LNCAP (cell line): ENCODE measurements around the gene CFL1.

Experiments used
- TF ChIP-seq, protein P1 (sequence below): fragments of 450-650 bp; IDR thresholded peaks from 2 replicates; pipeline ENCODE4 v1.5.1; 2017; ENCODE audit warnings: mild to moderate bottlenecking

Gene CFL1

GRCh38 chr11:65898656-65899355 lies 40.8 kb upstream of the CFL1 start:
- TF ChIP-seq, protein P1, sequence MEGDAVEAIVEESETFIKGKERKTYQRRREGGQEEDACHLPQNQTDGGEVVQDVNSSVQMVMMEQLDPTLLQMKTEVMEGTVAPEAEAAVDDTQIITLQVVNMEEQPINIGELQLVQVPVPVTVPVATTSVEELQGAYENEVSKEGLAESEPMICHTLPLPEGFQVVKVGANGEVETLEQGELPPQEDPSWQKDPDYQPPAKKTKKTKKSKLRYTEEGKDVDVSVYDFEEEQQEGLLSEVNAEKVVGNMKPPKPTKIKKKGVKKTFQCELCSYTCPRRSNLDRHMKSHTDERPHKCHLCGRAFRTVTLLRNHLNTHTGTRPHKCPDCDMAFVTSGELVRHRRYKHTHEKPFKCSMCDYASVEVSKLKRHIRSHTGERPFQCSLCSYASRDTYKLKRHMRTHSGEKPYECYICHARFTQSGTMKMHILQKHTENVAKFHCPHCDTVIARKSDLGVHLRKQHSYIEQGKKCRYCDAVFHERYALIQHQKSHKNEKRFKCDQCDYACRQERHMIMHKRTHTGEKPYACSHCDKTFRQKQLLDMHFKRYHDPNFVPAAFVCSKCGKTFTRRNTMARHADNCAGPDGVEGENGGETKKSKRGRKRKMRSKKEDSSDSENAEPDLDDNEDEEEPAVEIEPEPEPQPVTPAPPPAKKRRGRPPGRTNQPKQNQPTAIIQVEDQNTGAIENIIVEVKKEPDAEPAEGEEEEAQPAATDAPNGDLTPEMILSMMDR: no peak

DNA sequence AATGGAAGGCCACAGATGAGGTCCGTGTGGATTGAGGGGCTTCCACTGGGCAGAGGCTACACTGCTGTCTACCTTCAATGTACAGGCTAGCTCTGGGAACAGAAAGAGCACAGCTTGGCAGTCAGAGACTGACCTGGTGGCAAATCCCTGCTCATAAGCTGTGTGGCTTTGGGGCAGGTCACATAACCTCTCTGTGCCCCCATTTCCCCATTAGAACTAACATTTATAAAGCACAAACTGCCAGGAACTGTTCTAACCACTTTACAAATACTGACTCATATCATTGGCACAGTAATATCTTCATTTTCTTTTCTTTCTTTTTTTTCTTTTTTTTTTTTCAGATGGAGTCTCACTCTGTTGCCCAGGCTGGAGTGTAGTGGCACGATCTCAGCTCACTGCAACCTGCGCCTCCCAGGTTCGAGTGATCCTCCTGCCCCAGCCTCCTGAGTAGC lies 39.1 kb upstream of the CFL1 start:
- TF ChIP-seq, protein P1: no peak

DNA sequence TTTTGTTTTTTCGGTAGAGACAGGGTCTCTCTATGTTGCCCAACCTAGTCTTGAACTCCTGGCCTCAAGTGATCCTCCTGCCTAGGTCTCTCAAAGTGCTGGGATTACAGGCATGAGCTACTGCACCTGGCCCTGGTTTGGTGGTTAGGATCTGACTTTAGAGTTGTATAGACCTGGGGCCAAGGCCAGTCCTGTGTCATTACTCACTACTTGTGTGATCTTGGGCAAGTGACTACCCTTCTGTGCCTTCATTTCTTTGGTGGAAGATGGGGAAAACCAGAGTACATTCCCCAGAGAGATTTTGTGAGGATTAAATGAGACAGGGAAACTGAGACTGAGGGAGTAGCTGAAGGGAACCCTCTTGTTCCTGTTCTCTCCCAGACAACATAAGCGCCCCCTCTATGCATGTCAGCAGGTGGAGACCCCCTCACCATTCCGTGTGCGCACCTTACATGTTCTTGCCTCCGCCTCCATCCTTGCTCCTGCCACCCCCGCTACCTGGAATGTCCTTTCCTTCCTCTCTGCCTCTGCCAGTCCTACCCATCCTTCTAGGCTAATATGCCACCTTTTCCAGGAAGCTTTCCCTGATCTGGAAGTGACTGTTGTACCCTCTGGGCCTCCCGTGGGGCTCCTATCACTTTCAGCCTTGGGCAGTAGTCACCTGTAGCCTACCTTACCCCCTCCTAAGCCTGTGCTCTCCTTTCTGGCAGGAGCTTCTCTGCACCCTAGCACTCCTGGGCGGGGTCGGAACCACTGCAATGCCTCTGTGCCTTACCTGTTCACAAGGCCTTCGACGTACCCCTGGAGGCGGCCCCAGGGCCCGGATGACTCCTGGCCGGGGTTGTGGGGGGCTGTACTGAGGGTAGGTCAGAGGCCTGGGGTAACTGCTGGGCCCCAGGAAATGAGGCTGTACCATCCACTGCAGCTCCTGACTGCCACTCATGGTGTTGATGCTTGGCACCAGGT lies 38.3 kb upstream of the CFL1 start:
- TF ChIP-seq, protein P1: no peak

- TF ChIP-seq, protein P1: no peak
Measured at GRCh38 chr11:65895482-65895981, 37.6 kb upstream of the CFL1 start.

DNA sequence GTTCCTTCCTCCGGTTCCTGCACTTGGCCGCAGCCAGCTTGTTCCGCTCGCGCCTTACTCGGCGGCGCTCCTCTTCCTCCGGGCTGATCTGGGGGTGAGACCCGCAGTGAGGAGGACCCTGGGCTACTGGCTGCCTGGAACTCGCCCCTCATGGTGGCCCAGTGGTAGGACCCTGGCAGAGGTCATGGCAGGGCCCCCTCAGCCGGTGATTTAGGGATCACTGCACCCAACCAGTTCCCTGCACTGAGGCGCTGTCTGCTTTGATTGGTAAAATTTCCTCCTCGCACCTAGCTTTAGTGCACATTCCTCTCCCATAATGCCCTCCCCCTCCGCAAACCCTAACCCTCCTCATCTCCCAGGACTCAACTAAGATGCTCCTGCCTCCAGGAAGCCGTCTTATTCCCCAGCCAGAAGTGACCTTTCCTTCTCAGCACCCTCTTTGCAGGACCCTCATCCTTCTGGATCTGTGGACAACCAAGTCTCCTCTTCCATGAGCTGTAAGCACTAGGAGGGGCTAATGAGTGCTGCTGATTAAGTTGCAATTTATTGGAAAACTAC lies 36.1 kb upstream of the CFL1 start:
- TF ChIP-seq, protein P1: no peak

DNA sequence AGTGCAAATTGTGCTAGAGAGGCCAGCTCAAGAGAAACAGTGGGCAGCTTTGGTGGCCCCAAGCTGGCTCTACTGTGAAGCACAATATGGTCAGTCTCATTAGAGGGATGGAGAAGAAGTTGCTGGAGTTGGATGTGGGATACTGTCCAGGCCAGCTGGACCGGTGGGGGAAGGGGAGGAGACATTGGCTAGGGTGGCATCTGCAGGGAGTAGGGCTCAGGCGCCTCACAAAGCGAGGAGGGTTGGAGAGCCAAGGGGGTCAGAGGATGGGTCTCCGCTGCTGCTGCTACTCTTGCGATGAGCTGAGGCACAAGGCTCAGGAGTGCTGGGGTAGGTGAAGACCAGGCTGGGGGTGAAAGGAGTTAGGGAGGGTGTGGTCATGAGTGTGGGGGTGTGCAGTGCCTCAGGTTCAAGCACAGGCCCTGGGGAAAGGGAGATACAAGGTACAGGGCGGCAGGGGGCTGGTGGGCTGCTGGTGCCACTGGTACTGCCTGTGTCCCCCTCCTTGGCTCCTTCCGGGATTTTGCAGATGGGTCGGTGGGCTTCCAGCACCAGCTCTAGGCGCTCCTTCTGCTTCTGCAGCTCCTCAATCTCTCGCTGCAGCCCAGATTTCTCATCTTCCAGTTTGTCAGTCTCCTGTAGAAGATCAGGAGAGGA lies 34.8 kb upstream of the CFL1 start:
- TF ChIP-seq, protein P1: no peak
